ENCODE results near the gene RFTN1.

The RFTN1 gene

GRCh38 chr3:16270855-16271254 lies 242.6 kb downstream of the RFTN1 start:
- no peak for DNase-seq (ENCODE audit: low spot score)

- DNase-seq (ENCODE audit: low spot score), result no peak
These were observed 246.8 kb downstream of the RFTN1 start for GRCh38 chr3:16266714-16267113.

Data from D341Med (cell line).